Activated effector memory CD4-positive, alpha-beta T cell treated with anti-CD3 and anti-CD28 coated beads, Interleukin-2, amount 50 U/mL, for 16 hours (primary cell): ENCODE results near the gene THSD4.

Experiments used
- DNase-seq: peaks from one replicate; pipeline ENCODE4 v3.0.0-alpha.2; 2020

THSD4 gene

DNA sequence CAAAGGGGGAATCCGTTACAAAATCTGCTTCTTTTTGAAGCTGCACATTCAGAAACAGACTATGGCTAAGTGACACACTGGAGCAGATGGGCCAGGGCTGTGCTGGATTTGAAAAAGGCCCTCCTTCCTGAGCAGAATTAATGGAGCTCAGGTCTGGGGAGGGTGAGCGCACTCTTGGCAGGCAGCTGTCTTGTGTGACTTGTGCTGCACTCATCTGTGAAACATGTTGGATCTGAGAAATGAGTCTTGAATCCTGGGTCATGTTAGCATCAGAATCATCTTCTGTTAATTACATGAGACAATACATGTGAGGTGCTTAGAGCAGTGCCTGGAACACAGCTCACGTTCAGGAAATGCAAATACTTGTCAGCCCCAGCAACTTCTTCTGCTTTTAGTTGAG, 219.6 kb downstream of the THSD4 start:
- no peak for DNase-seq

DNA sequence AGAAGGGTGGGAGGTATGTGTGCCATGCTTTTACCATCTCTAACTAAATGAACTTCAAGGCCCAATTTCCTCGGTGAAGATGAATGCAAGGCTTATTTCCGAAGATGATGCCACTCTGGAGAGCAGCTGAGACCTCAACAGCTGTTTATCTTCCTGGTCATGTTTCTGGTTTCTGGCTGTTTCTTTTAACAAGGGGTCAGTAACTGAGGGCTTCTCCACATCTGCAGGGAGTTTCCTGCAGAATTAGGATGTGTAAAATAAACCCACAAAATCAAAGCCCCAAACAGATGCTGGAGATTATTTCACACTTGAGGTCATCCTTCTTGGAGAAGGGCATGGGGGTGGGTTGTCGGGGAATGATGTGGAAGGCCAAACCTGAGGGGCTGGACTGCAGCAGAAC, 220.3 kb downstream of the THSD4 start:
- no peak for DNase-seq

GRCh38 chr15:71336671-71337070, 221.4 kb downstream of the THSD4 start:
- DNase-seq: no peak

DNA sequence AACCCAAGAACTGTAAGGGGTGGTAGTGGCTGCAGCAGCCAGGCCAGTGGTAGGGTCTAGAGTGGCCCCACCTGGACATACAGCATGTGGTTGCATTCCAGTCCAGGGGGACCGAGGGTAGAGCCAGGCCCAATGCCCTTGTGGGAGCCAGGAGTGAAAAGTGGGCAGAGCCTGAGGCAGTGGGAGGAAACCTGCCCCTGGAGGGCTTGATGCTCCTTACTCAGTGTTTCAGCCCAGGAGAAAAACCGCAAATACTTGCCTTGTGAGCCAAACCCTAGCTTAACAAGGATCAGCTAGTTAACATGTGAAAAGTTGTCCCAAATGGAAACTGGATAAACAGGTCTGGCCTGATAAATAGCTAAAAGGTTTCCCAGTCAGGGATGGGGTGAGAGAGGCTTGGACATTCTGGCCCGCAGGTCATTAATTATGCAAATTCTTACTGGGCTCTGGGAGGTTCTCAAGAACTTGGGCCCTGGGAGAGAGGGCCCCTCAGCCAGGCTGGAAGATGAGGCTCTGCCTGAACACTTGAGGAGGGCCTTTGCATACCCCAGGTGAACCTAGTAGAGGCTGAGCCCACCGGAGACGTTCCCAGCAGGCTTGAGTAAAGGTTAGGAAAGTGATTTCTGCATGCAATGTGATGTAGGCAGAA, 222.1 kb downstream of the THSD4 start:
- DNase-seq: no peak

GRCh38 chr15:71338265-71338664, 223.0 kb downstream of the THSD4 start:
- DNase-seq: no peak

DNA sequence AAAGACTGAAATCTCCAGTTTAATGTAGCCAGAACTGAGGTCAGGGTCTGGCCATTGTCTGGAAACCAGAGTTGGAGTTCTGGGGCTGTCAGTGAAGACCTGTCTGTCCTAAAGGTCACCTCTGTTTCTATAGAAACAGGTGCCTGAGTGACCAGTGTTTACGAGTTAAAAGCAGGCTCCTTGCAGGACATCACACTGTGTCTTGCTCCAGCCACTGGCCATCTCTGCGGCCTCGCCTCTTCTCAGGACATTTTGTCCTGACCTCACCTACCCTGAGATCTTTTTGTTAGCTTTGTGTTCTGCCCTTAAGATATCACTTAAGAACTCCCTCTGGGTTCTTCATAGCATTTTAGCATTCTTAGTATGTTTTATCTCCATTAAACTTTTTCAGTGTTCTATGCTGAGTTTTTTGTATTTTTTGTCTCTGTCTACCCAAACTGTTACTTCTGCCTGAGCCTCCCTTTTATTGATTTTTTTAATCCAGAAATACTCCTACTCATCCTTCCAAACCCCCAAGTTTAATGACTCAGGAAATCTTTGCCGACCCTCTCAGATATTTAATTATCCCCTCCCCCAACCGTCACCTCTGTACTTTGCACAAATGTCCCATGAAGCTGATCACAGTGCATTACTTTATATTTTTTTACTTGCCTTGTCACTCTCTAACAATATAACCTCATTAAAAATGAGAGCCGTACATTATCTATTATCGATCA, 223.7 kb downstream of the THSD4 start:
- no peak for DNase-seq

GRCh38 chr15:71341811-71342550, 226.7 kb downstream of the THSD4 start:
- DNase-seq: no peak

- DNase-seq: no peak
Observed at GRCh38 chr15:71342658-71343057, 227.4 kb downstream of the THSD4 start.

- no peak for DNase-seq
Observed at GRCh38 chr15:71344316-71344715, 229.0 kb downstream of the THSD4 start.

GRCh38 chr15:71345186-71345585, 229.9 kb downstream of the THSD4 start:
- no peak for DNase-seq

GRCh38 chr15:71346464-71346863, 231.2 kb downstream of the THSD4 start:
- no peak for DNase-seq

DNA sequence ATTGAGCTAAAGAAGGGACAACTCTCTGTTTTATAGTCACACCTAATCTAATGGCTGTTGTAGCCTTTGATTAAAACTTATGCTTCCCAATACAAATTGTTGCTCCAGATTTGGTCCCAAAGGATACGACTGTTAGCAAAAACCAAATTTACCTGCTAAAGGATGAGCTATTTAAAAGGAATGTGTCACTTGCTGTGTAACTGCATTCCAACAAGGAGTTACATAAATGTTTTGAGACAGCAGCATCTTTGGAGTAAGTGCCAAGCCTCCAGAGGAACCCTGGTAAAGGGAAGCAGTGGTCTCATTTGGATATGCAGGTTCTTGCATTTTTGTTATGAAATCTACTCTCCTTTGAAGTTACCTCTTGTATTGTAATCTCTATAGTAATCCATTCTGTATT, 233.3 kb downstream of the THSD4 start:
- no peak for DNase-seq

GRCh38 chr15:71349336-71349735, 234.1 kb downstream of the THSD4 start:
- DNase-seq: no peak

GRCh38 chr15:71349736-71350526, 234.7 kb downstream of the THSD4 start:
- no peak for DNase-seq

GRCh38 chr15:71350622-71351378, 235.5 kb downstream of the THSD4 start:
- DNase-seq: no peak

DNA sequence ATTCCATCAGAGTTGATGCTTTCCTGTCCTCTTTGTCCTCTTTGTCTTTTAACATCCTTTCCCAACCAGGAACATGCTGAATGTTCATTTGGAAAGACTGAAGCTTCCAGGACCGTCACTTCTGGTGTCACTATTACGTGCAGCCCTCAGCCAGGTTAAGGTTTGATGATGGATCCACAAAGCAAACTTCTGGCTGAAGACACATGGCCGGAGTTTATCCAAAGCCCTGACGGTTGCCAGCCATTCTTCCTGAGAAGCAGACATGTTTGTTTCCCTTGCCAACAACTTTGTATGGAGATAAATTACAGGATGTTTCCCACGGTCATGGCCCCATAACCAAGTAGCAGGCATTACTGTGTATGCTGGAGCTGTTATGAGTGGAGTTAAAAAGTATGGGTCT, 236.9 kb downstream of the THSD4 start:
- no peak for DNase-seq

DNA sequence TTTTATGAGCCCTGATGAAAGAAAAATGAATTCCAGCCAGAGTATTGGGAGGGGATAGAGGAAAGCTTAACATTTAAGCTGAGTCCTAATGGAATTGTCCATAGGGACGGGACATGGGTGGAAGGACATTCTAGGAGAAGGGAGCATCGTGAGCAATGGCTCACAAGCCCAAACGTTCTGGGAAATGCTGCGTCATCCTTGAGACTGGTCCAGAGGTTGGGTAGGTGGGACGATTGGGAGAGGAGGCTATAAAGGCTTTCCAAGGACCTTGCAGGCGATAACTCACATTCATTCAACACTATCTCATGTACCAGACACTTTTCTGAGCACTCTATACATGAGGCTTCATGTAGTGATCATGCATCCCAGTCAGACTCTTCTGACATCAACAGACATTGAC, 237.5 kb downstream of the THSD4 start:
- no peak for DNase-seq

GRCh38 chr15:71353171-71353570, 237.9 kb downstream of the THSD4 start:
- no peak for DNase-seq

- no peak for DNase-seq
Observed at GRCh38 chr15:71355268-71355667, 240.0 kb downstream of the THSD4 start.

- DNase-seq: no peak
Observed at GRCh38 chr15:71357321-71357732, 242.1 kb downstream of the THSD4 start.

DNA sequence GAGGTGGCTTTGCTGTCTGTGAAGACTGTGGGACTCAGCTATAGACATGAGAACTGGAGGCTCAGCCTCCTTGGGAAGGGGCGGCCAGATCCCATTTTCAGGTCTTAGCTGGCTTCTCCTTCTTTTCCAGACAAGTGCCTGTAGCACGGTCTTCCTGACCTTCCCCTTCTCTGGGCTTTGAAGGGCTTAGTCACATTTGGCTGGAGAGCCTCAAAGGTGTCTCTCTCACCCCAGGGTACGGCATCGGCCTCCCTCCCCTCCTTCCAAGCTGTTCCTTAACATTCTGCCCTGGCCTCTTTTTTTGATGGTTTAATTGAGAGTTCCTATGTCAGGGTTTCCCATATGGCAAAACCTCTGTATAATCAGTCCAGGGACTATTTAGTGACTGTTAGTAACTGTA, 242.7 kb downstream of the THSD4 start:
- DNase-seq: no peak

DNA sequence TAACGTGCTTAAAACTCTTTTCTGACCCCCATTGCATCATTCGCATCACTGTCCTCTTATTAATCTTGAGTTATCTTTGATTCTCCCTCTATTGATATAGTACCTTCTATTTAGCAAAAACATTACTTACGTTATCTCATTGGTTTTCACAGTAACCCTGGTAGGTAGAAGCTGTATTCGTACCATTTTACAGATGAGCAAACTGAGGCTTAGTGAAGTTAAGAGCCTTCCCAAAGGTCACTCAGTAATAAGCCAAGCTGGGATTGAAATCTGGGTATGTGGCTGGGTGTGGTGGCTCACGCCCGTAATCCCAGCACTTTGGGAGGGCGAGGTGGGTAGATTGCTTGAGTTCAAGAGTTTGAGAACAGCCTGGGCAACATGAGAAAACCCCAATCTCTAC, 244.0 kb downstream of the THSD4 start:
- DNase-seq: no peak

DNA sequence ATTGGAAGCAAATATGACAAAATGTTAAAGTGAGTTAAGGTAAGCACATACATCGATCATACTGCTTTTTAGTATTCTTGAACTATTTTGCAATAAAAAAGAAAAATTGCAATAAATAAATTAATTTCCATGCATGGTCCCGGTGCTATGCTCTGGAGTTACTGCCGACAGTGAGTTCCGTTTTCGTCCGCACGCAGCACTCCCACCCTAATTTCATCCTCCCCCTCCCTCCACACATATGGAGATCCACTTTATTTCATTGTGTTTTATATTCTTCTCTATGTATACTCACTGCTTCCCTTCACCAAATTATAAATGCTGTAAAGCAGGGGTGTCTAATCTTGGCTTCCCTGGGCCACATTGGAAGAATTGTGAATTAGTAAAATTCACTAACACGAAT, 247.3 kb downstream of the THSD4 start:
- DNase-seq: no peak
